Keratinocyte (primary cell): ENCODE results near the gene FBXO15. TPM values are rescaled to one million over a fixed set of nuclear protein-coding genes. Genes with fewer than 3 reads are reported as not detected.

Source experiments
- DNase-seq: peaks from one replicate; pipeline ENCODE4 v3.0.0-alpha.2; 2011; ENCODE audit warnings: low read depth, missing footprints, low spot score
- FAIRE-seq: peaks from 2 replicates; lab custom pipeline; 2011; peaks lifted over from hg19 to GRCh38; lab: Jason Lieb, UNC
- H2AFZ ChIP-seq: 2 replicates; pipeline ENCODE4 v1.6.0; 2012; ENCODE audit warnings: low read length, control low read depth, inconsistent platforms; ENCODE audit not compliant: control insufficient read depth
- H3K27ac ChIP-seq: 2 replicates; pipeline ENCODE4 v1.5.1; 2011; ENCODE audit warnings: low read length; ENCODE audit not compliant: control insufficient read depth, insufficient read depth
- H3K27me3 ChIP-seq: 3 replicates; pipeline ENCODE4 v1.6.0; 2011; ENCODE audit warnings: low read length; ENCODE audit not compliant: control insufficient read depth, insufficient read depth; ENCODE audit errors: extremely low read depth
- H3K36me3 ChIP-seq, 2 experiments: 2 replicates in 1 of 2; 3 replicates in 1 of 2; pipeline ENCODE4 v1.5.1; 2011; ENCODE audit warnings: low read length in 2 of 2, mild to moderate bottlenecking in 1 of 2; ENCODE audit not compliant: control insufficient read depth in 2 of 2, insufficient read depth in 2 of 2; ENCODE audit errors: extremely low read depth in 1 of 2
- H3K4me1 ChIP-seq: 3 replicates; pipeline ENCODE4 v1.5.1; 2011; ENCODE audit warnings: low read length; ENCODE audit not compliant: control insufficient read depth, insufficient read depth; ENCODE audit errors: extremely low read depth
- H3K4me2 ChIP-seq: 3 replicates; pipeline ENCODE4 v1.6.0; 2011; ENCODE audit warnings: low read depth, low read length; ENCODE audit not compliant: control insufficient read depth, insufficient read depth; ENCODE audit errors: extremely low read depth
- H3K4me3 ChIP-seq, 3 experiments: fragments of 200-600 bp in 1 of 3; sonication (generic) in 1 of 3; 2 replicates in 2 of 3; 3 replicates in 1 of 3; pipeline ENCODE4 v1.5.1; 2011 to 2016; ENCODE audit warnings: low read length in 3 of 3, mild to moderate bottlenecking in 3 of 3, control low read depth in 2 of 3, inconsistent platforms in 1 of 3, low read depth in 1 of 3, mixed read lengths in 1 of 3, mixed run types in 1 of 3, moderate library complexity in 1 of 3; ENCODE audit not compliant: control insufficient read depth in 2 of 3, insufficient read depth in 2 of 3; ENCODE audit errors: extremely low read depth in 1 of 3
- H3K79me2 ChIP-seq: 2 replicates; pipeline ENCODE4 v1.6.0; 2012; ENCODE audit warnings: low read length; ENCODE audit not compliant: control insufficient read depth, insufficient read depth
- H3K9ac ChIP-seq: 3 replicates; pipeline ENCODE4 v1.6.0; 2011; ENCODE audit warnings: low read length; ENCODE audit not compliant: control insufficient read depth, insufficient read depth; ENCODE audit errors: extremely low read depth
- H3K9me1 ChIP-seq: 3 replicates; pipeline ENCODE4 v1.6.0; 2011; ENCODE audit warnings: low read length; ENCODE audit not compliant: control insufficient read depth, insufficient read depth; ENCODE audit errors: extremely low read depth
- H3K9me3 ChIP-seq: 2 replicates; pipeline ENCODE4 v1.5.1; 2012; ENCODE audit warnings: low read depth, low read length; ENCODE audit not compliant: control insufficient read depth
- H4K20me1 ChIP-seq: 3 replicates; pipeline ENCODE4 v1.6.0; 2011; ENCODE audit warnings: low read length; ENCODE audit not compliant: control insufficient read depth, insufficient read depth; ENCODE audit errors: extremely low read depth
- EZH2 ChIP-seq: IDR thresholded peaks from one replicate; pipeline ENCODE4 v1.6.1; 2012; ENCODE audit warnings: inconsistent platforms, mild to moderate bottlenecking, low read length, moderate library complexity
- dilution Hi-C: fragments of 300-500 bp; cut with MboI; formaldehyde crosslinking; loops from one replicate; pipeline ENCODE4 v1.7.0; 2020; ENCODE audit warnings: low sequenced_read_pairs; ENCODE audit not compliant: extremely low pct_ligation_motif_present
- polyA plus RNA-seq, 5 experiments: library from polyadenylated mRNA; depleted of rRNA in 3 of 5; stranded (reverse) in 3 of 5; stranded (forward) in 1 of 5; unstranded in 1 of 5; fragments of >200 nt; gene quantifications; 1 replicate in 1 of 5; 2 replicates in 3 of 5; 3 replicates in 1 of 5; pipeline versions ENCODE4 v1.2.1 to v1.2.3, GENCODE V29; 2011 to 2012; ENCODE audit warnings: missing spikeins in 2 of 5, low read depth in 1 of 5, low replicate concordance in 1 of 5
- TF ChIP-seq, protein P1 (sequence below), 3 experiments: IDR thresholded peaks in 1 of 3; conservative IDR thresholded peaks in 1 of 3; optimal IDR thresholded peaks in 1 of 3; 2 replicates in 2 of 3; 3 replicates in 1 of 3; pipeline versions ENCODE3 to v1.5.1; 2011; ENCODE audit warnings: low read length in 3 of 3, mild to moderate bottlenecking in 3 of 3, moderate library complexity in 2 of 3, control low read depth in 1 of 3, inconsistent platforms in 1 of 3; ENCODE audit not compliant: insufficient read depth in 2 of 3; ENCODE audit errors: extremely low read depth in 1 of 3

The FBXO15 gene
- polyA plus RNA-seq, 1 donor (not counting 4 experiments of a cell fraction or from before 2014, with no cell fraction given), result 0.26 TPM

DNA sequence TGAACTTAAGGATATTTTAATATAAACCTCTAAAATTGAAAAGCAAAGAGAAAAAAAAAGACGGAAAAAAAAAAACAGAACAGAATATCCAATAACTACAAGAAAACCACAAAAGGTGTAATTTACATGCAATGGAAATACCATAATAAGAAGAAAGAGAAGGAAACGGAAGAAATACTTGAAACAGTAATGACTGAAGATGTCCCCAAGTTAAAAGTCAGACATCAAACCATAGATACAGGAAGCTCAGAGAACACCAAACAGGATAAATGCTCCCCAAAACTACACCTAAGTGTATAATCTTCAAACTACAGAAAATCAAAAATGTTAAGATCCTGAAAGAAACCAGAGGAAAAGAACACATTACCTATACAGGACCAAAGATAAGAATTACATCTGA, 39.2 kb downstream of the FBXO15 start:
- no peaks in the 10 kb centered on the region for H3K27me3 ChIP-seq
- TF ChIP-seq, protein P1, sequence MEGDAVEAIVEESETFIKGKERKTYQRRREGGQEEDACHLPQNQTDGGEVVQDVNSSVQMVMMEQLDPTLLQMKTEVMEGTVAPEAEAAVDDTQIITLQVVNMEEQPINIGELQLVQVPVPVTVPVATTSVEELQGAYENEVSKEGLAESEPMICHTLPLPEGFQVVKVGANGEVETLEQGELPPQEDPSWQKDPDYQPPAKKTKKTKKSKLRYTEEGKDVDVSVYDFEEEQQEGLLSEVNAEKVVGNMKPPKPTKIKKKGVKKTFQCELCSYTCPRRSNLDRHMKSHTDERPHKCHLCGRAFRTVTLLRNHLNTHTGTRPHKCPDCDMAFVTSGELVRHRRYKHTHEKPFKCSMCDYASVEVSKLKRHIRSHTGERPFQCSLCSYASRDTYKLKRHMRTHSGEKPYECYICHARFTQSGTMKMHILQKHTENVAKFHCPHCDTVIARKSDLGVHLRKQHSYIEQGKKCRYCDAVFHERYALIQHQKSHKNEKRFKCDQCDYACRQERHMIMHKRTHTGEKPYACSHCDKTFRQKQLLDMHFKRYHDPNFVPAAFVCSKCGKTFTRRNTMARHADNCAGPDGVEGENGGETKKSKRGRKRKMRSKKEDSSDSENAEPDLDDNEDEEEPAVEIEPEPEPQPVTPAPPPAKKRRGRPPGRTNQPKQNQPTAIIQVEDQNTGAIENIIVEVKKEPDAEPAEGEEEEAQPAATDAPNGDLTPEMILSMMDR (optimal IDR thresholded peaks at IDR 0.05 in 1 of 3, IDR thresholded peaks at IDR 0.05 in 1 of 3, conservative IDR thresholded peaks at IDR 0.05 in 1 of 3; ENCODE audit: extremely low read depth in 1 of 3, insufficient read depth in 2 of 3, low read length in 3 of 3), result no peak
- no peak for TF ChIP-seq EZH2
- H3K27ac ChIP-seq, result no peak overlapping the region
- DNase-seq (no peak), FAIRE-seq (no peak)
- no peaks in the 10 kb centered on the region for H3K9me3 ChIP-seq
- H3K36me3 ChIP-seq, result no peaks in the 10 kb centered on the region
- H3K79me2 ChIP-seq, result no peaks in the 10 kb centered on the region
- no peaks in the 10 kb centered on the region for H3K4me1 ChIP-seq
- no peak overlapping the region for H3K4me2 ChIP-seq
- no peak overlapping the region for H3K9ac ChIP-seq
- no peaks in the 10 kb centered on the region for H4K20me1 ChIP-seq
- H2AFZ ChIP-seq, result no peak overlapping the region
- no peak overlapping the region for H3K4me3 ChIP-seq
- dilution Hi-C loops, result no loop called here
- no peaks in the 10 kb centered on the region for H3K9me1 ChIP-seq

DNA sequence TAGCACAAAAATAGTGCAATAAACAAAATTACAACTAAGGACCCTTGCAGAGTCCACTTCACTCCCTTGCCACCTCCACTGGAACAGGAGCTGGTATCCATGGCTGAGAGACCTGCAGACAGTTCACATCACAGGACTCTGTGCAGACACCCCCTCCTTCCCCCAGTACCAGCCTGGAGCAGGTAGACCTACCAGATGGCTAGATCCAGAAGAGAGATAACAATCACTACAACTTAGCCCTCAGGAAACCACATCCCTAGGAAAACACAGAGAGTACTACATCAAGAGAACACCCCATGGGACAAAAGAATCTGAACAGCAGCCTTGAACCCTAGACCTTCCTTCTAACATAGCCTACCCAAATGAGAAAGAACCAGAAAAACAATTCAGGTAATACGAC, 49.8 kb downstream of the FBXO15 start:
- dilution Hi-C loops, result no loop called here
- Histone ChIP-seq H3K79me2 (no peaks in the 10 kb centered on the region), H3K27ac (no peak overlapping the region)

More for the DNA sequence above, 49.8 kb downstream of the FBXO15 start:
- Histone ChIP-seq H3K27me3 (no peaks in the 10 kb centered on the region), H3K9ac (no peak overlapping the region), H3K9me3 (no peaks in the 10 kb centered on the region), H2AFZ (no peak overlapping the region), H3K4me1 (no peaks in the 10 kb centered on the region), H3K9me1 (no peaks in the 10 kb centered on the region), H3K36me3 (no peaks in the 10 kb centered on the region), H3K4me2 (no peak overlapping the region), H4K20me1 (no peaks in the 10 kb centered on the region), H3K4me3 (no peak overlapping the region)
- DNase-seq (no peak), FAIRE-seq (no peak)
- TF ChIP-seq, protein P1 (optimal IDR thresholded peaks at IDR 0.05 in 1 of 3, IDR thresholded peaks at IDR 0.05 in 1 of 3, conservative IDR thresholded peaks at IDR 0.05 in 1 of 3; ENCODE audit: extremely low read depth in 1 of 3, insufficient read depth in 2 of 3, low read length in 3 of 3), result no peak
- no peak for TF ChIP-seq EZH2
